T-helper 1 cell treated with Interleukin-12 subunit alpha and Interleukin-12 subunit beta and Interleukin-4 antibody, amounts not matched to agents 30 μg/mL and 1 μg/mL, for 36 hours (primary cell): ENCODE measurements around the gene MRPL4.
"Not testable (repeated sequence)": the region's sequence is repeated elsewhere in the genome, so short reads cannot be mapped to it uniquely, and the experiment has no call there.

Experiments
- H3K27ac Mint-ChIP-seq: one replicate; pipeline ENCODE4 v1.8.0; 2021; ENCODE audit warnings: mild to moderate bottlenecking, mixed read lengths
- H3K27me3 Mint-ChIP-seq: one replicate; pipeline ENCODE4 v1.8.0; 2021; ENCODE audit warnings: low read depth, mixed read lengths
- H3K36me3 Mint-ChIP-seq: one replicate; pipeline ENCODE4 v1.8.0; 2021; ENCODE audit warnings: low read depth, mixed read lengths
- H3K4me1 Mint-ChIP-seq: one replicate; pipeline ENCODE4 v1.8.0; 2021; ENCODE audit warnings: low read depth, mixed read lengths
- H3K4me3 Mint-ChIP-seq: one replicate; pipeline ENCODE4 v1.8.0; 2021; ENCODE audit warnings: mild to moderate bottlenecking, moderate library complexity, mixed read lengths
- H3K9me3 Mint-ChIP-seq: one replicate; pipeline ENCODE4 v1.8.0; 2021; ENCODE audit warnings: mixed read lengths

Gene MRPL4

DNA sequence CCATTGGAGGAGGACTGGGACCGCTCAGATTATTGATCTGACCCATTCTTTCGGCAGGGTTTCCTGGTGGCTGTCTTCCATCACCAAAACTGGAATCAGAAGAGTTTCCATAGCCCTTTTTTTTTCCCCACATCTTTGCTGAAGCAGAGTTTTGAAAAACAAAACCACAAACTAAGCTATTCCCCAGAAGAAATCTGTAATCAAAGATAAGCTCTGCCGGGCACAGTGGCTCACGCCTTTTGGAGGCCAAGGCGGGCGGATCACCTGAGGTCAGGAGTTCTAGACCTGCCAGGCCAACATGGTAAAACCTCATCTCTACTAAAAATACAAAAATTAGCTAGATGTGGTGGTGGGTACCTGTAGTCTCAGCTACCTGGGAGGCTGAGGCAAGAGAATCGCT, 14.7 kb downstream of the MRPL4 start:
- H3K27me3 Mint-ChIP-seq = no peaks in the 10 kb centered on the region
- H3K4me1 Mint-ChIP-seq = peaks cover 11% of the 10 kb centered on the region
- no peak overlapping the region for H3K27ac Mint-ChIP-seq
- no peak overlapping the region for H3K4me3 Mint-ChIP-seq
- H3K36me3 Mint-ChIP-seq = peaks cover 3% of the 10 kb centered on the region
- H3K9me3 Mint-ChIP-seq = no peaks in the 10 kb centered on the region

DNA sequence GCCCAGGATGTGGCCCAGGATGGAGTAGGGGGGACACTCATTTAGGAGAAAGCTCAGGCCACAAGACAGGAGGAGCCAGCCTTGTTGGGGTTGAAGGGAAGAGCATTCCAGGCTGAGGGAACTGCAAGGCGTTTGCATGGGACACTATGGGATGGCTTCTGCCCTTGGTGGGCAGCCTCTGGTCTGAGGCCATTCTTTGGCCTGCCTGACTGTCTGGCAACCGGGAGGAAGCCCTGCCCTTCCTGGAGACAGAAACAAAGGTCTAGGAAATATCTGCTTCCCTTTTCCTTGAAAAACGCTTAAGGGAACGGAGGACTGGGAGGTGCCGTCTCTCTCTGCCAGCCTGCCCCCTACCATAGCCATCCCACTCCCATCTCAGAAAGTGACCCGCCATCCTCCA, 16.1 kb downstream of the MRPL4 start:
- no peak overlapping the region for H3K4me3 Mint-ChIP-seq
- H3K36me3 Mint-ChIP-seq = peaks cover 3% of the 10 kb centered on the region
- no peaks in the 10 kb centered on the region for H3K9me3 Mint-ChIP-seq
- H3K27ac Mint-ChIP-seq = no peak overlapping the region
- H3K4me1 Mint-ChIP-seq = peaks cover 16% of the 10 kb centered on the region
- no peaks in the 10 kb centered on the region for H3K27me3 Mint-ChIP-seq

DNA sequence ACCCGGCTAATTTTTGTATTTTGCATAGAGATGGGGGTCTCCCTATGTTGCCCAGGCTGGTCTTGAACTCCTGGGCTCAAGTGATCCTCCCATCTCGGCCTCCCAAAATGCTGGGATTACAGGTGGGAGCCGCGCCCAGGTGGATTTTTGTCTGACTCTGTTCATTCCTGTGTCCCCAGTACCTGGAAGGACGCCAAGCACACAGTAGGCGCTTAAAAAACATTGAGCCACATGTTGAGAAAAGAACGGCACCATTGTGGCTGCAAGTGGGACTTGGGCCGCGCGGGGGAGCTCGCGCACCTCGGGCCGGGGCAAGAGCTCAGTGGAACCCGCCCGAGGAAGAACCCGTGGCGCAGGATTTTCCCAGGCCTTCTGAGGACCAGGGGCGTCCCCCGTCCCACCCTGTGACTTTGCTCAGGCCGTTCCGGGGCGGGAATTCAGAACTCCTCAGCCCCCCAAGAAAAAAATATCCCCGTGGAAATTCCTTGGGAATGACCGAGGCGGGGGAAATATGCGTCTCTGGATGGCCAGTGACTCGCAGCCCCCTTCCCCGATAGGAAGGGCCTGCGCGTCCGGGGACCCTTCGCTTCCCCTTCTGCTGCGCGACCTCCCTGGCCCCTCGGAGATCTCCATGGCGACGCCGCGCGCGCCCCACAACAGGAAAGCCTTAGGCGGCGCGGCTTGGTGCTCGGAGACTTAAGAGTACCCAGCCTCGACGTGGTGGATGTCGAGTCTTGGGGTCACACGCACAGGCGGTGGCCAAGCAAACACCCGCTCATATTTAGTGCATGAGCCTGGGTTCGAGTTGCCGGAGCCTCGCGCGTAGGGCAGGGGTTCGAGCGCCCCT, 17.5 kb downstream of the MRPL4 start:
- Mint-ChIP-seq H3K4me3 (peak overlapping the region; percentile 90), H3K9me3 (no peaks in the 10 kb centered on the region), H3K27me3 (no peaks in the 10 kb centered on the region), H3K27ac (peak overlapping the region; percentile 90), H3K36me3 (peaks cover 7% of the 10 kb centered on the region), H3K4me1 (peaks cover 19% of the 10 kb centered on the region)

DNA sequence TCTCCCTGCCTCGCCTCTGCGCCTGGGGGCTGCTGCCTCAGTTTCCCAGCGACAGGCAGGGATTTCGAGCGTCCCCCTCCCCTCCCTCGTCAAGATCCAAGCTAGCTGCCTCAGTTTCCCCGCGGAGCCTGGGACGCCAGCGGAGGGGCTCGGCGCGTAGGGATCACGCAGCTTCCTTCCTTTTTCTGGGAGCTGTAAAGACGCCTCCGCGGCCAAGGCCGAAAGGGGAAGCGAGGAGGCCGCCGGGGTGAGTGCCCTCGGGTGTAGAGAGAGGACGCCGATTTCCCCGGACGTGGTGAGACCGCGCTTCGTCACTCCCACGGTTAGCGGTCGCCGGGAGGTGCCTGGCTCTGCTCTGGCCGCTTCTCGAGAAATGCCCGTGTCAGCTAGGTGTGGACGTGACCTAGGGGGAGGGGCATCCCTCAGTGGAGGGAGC, 18.2 kb downstream of the MRPL4 start:
- Mint-ChIP-seq H3K27me3 (no peaks in the 10 kb centered on the region), H3K9me3 (no peaks in the 10 kb centered on the region), H3K4me3 (peak overlapping the region; percentile 90), H3K4me1 (peaks cover 23% of the 10 kb centered on the region), H3K36me3 (peaks cover 14% of the 10 kb centered on the region), H3K27ac (peak overlapping the region; percentile 90)

DNA sequence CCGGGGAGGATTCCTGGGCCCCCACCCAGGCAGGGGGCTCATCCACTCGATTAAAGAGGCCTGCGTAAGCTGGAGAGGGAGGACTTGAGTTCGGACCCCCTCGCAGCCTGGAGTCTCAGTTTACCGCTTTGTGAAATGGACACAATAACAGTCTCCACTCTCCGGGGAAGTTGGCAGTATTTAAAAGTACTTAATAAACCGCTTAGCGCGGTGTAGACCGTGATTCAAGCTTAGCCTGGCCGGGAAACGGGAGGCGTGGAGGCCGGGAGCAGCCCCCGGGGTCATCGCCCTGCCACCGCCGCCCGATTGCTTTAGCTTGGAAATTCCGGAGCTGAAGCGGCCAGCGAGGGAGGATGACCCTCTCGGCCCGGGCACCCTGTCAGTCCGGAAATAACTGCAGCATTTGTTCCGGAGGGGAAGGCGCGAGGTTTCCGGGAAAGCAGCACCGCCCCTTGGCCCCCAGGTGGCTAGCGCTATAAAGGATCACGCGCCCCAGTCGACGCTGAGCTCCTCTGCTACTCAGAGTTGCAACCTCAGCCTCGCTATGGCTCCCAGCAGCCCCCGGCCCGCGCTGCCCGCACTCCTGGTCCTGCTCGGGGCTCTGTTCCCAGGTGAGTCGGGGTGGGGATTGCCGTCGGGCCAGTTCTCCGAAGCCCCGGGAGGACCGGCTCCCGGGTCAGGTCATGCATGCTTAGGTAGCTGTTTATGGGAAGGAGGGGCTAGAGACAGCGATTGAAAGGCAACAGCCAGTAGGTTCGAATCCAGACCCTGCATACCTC, 18.8 kb downstream of the MRPL4 start, which contains the start of gene ICAM1:
Gene ICAM1, plus strand, starts transcription at position 505 of the 779 bp plus-strand sequence. Its CDS starts 40 bp downstream, at position 545.
- peaks cover 16% of the 10 kb centered on the region for H3K36me3 Mint-ChIP-seq
- no peaks in the 10 kb centered on the region for H3K27me3 Mint-ChIP-seq
- H3K4me3 Mint-ChIP-seq = peak within 1 kb of the TSS; percentile 90
- no peaks in the 10 kb centered on the region for H3K9me3 Mint-ChIP-seq
- H3K27ac Mint-ChIP-seq = peak within 1 kb of the TSS; percentile 90
- H3K4me1 Mint-ChIP-seq = peaks cover 24% of the 10 kb centered on the region

DNA sequence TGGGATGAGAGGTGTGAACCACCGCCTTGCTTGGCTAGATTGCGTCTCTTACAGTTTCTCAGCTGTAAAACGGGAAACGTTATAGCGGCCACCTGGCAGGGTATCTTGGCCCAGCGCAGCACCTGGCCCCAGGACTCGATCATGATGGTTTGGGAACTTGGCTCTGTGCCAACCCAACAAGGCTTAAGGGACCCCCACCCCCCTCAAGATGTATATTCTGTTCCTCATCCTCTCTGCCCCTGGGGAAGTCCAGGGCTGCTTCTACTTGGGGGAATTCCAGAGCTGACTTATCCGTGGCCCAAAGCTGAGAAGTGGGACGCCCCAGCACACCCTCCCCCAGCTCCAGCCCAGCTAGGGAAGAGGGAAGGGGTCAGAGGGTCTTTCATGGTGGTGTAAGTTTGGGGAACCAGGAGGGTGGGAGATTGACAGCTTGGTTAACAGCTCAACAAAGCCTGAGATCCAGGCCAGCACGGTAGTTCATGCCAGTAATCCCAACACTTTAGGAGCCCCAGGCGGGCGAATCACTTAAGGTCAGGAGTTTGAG, 19.6 kb downstream of the MRPL4 start:
- peaks cover 16% of the 10 kb centered on the region for H3K36me3 Mint-ChIP-seq

DNA sequence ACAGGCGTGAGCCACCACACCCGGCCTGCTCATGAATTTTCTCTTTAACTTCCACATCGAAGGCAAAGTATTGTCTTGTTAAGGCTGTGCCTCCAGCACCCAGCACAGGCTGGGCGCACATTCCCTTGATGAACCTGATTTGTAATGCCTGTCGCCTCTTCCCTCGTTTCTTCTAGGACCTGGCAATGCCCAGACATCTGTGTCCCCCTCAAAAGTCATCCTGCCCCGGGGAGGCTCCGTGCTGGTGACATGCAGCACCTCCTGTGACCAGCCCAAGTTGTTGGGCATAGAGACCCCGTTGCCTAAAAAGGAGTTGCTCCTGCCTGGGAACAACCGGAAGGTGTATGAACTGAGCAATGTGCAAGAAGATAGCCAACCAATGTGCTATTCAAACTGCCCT, 22.6 kb downstream of the MRPL4 start:
- peak overlapping the region; percentile 67 for H3K4me3 Mint-ChIP-seq
- H3K27me3 Mint-ChIP-seq = no peaks in the 10 kb centered on the region

More for the DNA sequence above, 19.6 kb downstream of the MRPL4 start:
- H3K9me3 Mint-ChIP-seq = no peaks in the 10 kb centered on the region
- H3K27me3 Mint-ChIP-seq = no peaks in the 10 kb centered on the region
- H3K4me1 Mint-ChIP-seq = peaks cover 24% of the 10 kb centered on the region
- peak overlapping the region; percentile 90 for H3K27ac Mint-ChIP-seq
- H3K4me3 Mint-ChIP-seq = peak overlapping the region; percentile 90

DNA sequence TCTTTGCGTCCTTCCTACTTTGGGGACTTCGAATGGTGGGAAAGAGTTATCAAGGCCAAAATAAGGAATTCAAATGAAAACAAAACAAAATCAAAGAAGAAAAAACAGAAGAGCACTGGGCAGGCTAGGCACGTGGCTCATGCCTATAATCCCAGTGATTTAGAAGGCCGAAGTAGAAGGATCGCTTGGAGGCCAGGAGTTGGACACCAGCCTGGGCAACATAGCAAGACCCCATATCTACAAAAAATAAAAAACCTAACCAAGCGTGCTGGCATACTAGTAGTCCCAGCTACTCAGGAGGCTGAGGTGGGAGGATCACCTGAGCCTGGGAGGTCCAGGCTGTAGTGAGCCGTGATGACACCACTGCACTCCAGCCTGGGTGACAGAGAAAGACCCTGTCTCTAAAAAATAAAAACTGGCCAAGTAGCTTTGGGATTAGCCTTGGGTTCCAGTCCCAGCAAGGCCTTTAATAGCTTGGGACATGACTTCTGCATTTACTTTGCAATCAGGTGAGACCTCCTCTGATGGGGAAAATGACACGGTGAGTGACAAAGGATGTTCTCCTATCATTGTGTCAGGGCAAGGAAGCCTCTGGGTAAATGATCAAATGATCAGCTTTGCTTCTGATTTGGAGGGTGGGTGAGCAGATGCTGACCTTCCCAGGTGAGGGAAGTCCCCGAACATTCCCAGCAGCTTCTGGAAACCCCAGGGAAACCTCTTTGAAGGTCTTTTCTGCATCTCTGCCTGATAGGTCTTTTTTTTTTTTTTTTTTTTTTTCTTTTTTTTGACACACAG, 26.0 kb downstream of the MRPL4 start:
- H3K4me3 Mint-ChIP-seq = no peak overlapping the region

More for the DNA sequence above, 22.6 kb downstream of the MRPL4 start:
- Mint-ChIP-seq H3K9me3 (no peaks in the 10 kb centered on the region), H3K36me3 (peaks cover 30% of the 10 kb centered on the region), H3K27ac (peak overlapping the region; percentile 59), H3K4me1 (peaks cover 23% of the 10 kb centered on the region)

DNA sequence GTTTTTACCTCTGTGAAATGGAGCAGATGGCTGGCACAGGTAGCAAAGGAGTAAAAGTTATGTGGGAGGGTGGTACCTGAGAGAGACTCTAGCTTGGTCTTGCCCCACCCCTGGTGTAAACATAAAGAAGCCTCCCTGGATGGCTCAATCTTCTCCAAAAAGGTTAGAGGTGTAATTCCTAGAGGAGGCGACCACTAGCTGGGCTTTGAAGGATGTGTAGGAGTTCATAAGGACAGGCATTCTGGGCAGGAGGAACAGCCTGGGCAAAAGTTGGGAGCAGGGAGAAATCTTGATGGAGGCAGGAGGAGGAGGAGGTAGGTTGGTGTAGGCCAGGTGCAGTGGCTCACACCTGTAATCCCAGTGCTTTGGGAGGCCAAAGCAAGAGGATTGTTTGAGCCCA, 26.9 kb downstream of the MRPL4 start:
- Mint-ChIP-seq H3K27ac (no peak overlapping the region), H3K9me3 (no peaks in the 10 kb centered on the region), H3K4me3 (peak overlapping the region; percentile 30), H3K36me3 (peaks cover 42% of the 10 kb centered on the region), H3K4me1 (peaks cover 19% of the 10 kb centered on the region), H3K27me3 (no peaks in the 10 kb centered on the region)

More for the DNA sequence above, 26.0 kb downstream of the MRPL4 start:
- H3K4me1 Mint-ChIP-seq = peaks cover 20% of the 10 kb centered on the region
- no peaks in the 10 kb centered on the region for H3K9me3 Mint-ChIP-seq
- no peaks in the 10 kb centered on the region for H3K27me3 Mint-ChIP-seq
- peaks cover 35% of the 10 kb centered on the region for H3K36me3 Mint-ChIP-seq
- no peak overlapping the region for H3K27ac Mint-ChIP-seq

DNA sequence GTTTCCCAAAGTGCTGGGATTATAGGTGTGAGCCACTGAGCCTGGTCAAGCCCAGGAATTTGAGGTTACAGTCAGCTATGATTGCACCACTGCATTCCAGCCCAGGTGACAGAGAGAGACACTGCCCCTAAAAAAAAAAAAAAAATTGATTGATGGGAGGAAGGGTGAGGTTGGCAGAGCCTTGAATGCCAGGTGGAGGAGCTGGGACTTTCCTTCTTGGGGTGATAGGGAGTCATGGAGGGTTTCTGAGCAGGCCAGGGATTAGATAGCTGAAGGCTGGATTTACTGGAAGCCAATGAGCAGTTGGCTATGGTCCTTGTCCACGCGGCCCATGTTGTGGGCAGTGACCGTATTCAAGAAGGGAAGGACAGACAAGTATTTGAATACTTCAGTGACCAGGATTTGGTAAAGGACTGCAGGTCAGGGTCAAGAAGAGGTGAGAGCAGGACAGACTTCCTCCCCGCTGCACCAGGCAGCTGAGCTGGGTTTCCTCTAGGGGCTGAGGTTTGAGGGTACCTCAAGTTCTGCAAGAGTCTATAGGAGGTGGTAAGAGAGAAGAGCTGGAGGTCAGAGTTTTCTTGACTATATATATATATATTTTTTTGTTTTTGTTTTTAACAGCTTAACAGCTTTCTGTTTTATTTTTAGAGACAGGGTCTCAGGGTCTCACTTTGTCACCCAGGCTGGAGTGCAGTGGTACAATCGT, 27.9 kb downstream of the MRPL4 start:
- H3K27ac Mint-ChIP-seq = peak overlapping the region; percentile 78
- peaks cover 17% of the 10 kb centered on the region for H3K4me1 Mint-ChIP-seq
- no peak overlapping the region for H3K4me3 Mint-ChIP-seq
- H3K36me3 Mint-ChIP-seq = peaks cover 40% of the 10 kb centered on the region
- no peaks in the 10 kb centered on the region for H3K9me3 Mint-ChIP-seq
- no peaks in the 10 kb centered on the region for H3K27me3 Mint-ChIP-seq

DNA sequence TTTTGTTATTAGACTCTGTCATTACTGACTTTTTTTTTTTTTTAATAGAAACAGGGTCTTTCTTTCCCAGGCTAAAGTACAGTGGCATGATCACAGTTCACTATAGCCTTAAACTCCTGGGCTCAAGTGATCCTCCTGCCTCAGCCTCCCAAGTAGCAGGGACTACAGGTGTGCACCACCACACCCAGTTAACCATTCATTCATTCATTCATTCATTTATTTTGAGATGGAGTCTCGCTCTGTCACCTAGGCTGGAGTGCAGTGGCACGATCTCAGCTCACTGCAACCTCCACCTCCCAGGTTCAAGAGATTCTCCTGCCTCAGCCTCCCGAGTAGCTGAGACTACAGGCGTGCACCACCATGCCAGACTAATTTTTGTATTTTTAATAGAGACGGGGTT, 30.0 kb downstream of the MRPL4 start:
- H3K36me3 Mint-ChIP-seq = peaks cover 51% of the 10 kb centered on the region
- H3K4me3 Mint-ChIP-seq = not testable (repeated sequence)

DNA sequence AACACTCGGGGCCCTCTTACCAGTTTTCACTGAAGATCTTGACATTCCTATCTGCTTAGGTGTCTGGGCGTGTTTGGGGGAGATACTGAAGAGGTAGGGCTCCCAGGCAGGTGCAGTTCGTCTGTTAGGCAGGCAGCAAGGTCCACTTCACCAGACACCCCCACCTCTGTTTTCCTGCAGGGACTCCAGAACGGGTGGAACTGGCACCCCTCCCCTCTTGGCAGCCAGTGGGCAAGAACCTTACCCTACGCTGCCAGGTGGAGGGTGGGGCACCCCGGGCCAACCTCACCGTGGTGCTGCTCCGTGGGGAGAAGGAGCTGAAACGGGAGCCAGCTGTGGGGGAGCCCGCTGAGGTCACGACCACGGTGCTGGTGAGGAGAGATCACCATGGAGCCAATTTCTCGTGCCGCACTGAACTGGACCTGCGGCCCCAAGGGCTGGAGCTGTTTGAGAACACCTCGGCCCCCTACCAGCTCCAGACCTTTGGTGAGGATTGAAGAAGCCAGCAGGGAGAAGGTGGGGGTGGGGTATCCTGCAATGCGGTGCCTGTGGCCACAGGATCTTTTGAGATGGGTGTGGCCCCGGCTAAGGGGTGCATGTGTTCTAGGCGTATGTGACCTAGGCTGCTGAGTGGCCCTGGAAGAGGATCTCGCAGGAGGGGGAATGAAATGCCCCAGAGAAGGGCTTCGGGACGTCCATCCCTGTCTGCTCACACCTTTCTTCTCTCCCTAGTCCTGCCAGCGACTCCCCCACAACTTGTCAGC, 31.5 kb downstream of the MRPL4 start:
- peaks cover 10% of the 10 kb centered on the region for H3K27me3 Mint-ChIP-seq
- H3K4me1 Mint-ChIP-seq = peaks cover 33% of the 10 kb centered on the region
- no peak overlapping the region for H3K4me3 Mint-ChIP-seq
- H3K36me3 Mint-ChIP-seq = peaks cover 41% of the 10 kb centered on the region
- no peak overlapping the region for H3K27ac Mint-ChIP-seq
- no peaks in the 10 kb centered on the region for H3K9me3 Mint-ChIP-seq

More for the DNA sequence above, 30.0 kb downstream of the MRPL4 start:
- not testable (repeated sequence) for H3K27ac Mint-ChIP-seq, H3K27me3 Mint-ChIP-seq, H3K9me3 Mint-ChIP-seq
- peaks cover 33% of the 10 kb centered on the region for H3K4me1 Mint-ChIP-seq
